H54 (cell line): ENCODE results near the gene UNC13C.

Experiments
- DNase-seq: peaks from one replicate; pipeline ENCODE4 v3.0.0; 2011; ENCODE audit warnings: low spot score, mixed read lengths; ENCODE audit not compliant: insufficient read length
- FAIRE-seq: peaks from 3 replicates; lab custom pipeline; 2011; peaks lifted over from hg19 to GRCh38; lab: Jason Lieb, UNC
- POLR2A ChIP-seq: IDR thresholded peaks from 2 replicates; pipeline ENCODE4 v1.6.1; 2011; ENCODE audit warnings: low read depth, mild to moderate bottlenecking, low read length

Gene UNC13C

GRCh38 chr15:54636147-54636546, 657.9 kb downstream of the UNC13C start:
- FAIRE-seq = no peak
- no peak for DNase-seq
- no peak for TF ChIP-seq POLR2A

- no peak for FAIRE-seq
- no peak for DNase-seq
- no peak for TF ChIP-seq POLR2A
These were observed 660.4 kb downstream of the UNC13C start for GRCh38 chr15:54638666-54639065.

GRCh38 chr15:54640873-54641272, 662.6 kb downstream of the UNC13C start:
- FAIRE-seq (no peak), DNase-seq (no peak)
- TF ChIP-seq POLR2A = no peak

- DNase-seq (no peak), FAIRE-seq (no peak)
These were observed 666.6 kb downstream of the UNC13C start for GRCh38 chr15:54644796-54645195.

GRCh38 chr15:54659646-54660045, 681.4 kb downstream of the UNC13C start:
- FAIRE-seq = no peak
- DNase-seq = no peak
- no peak for TF ChIP-seq POLR2A

More at GRCh38 chr15:54644796-54645195, 666.6 kb downstream of the UNC13C start:
- TF ChIP-seq POLR2A = no peak

- FAIRE-seq = no peak
- TF ChIP-seq POLR2A = no peak
- DNase-seq = no peak
These were observed 682.1 kb downstream of the UNC13C start for GRCh38 chr15:54660356-54660755.

- no peak for TF ChIP-seq POLR2A
- DNase-seq = no peak
- FAIRE-seq = no peak
These were observed 697.0 kb downstream of the UNC13C start for GRCh38 chr15:54675241-54675640.

- TF ChIP-seq POLR2A = no peak
- FAIRE-seq = no peak
- no peak for DNase-seq
These were observed 703.3 kb downstream of the UNC13C start for GRCh38 chr15:54681584-54681983.
